NCI-H1436 (cell line): ENCODE results near the gene DPM1.

Experiments used
- DNase-seq: peaks from one replicate; lab custom pipeline; 2025; lab: John Stamatoyannopoulos, UW

Gene DPM1

GRCh38 chr20:50895111-50895830, 63.1 kb downstream of the DPM1 start:
- DNase-seq: no peak

GRCh38 chr20:50893620-50894019, 64.7 kb downstream of the DPM1 start:
- DNase-seq: no peak

GRCh38 chr20:50892394-50892793, 65.9 kb downstream of the DPM1 start:
- no peak for DNase-seq

- DNase-seq: no peak
Observed at GRCh38 chr20:50891138-50891537, 67.2 kb downstream of the DPM1 start.

GRCh38 chr20:50887576-50887975, 70.8 kb downstream of the DPM1 start:
- DNase-seq: no peak

DNA sequence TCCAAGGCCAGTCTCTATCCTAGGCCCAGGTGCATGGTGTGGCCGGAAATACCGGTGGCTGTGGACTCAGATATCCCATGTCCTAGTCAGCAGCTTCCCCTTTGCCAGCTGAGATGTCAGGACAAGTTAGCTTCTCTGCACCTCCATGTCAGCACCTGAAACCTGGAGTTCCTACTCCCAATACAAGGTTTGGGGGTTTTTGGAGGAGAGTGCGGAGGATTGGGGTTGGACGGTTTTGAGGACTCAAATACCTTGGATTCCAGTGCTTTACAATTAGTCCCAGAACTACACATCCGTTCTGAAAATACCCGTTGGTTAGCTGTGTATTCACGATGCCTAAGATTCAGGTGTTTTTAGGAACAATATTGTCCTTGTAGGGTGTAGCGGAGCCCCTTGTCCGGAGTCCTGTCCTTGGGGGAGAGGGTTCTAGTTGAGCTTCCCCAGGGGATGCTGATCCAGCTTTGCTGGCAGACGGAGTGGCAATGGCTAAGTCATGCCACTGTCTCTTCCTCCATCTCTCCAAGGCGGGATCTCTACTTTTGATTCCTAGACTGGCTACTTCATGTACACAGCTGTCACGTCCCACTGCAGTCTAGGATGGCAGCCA, 72.0 kb downstream of the DPM1 start:
- no peak for DNase-seq

GRCh38 chr20:50885781-50886180, 72.6 kb downstream of the DPM1 start:
- no peak for DNase-seq

DNA sequence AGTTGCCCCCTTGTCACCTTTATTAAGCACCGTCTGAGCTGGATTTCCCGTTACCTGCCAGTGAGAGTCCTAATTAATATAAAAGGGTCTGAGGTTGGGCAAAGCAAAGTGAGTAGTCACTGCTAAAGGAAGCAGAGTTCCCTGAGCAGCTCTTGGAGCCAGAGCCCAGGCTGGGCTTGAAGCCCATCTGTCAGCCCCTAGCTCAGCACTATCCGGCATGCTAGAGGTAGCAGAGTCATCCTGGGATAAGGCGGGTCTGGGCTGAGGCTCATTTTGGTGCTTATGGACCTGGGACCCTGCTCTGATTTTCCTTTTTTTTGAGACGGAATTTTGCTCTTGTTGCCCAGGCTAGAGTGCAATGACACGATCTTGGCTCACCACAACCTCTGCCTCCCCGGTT, 73.3 kb downstream of the DPM1 start:
- no peak for DNase-seq
